MCF 10A (cell line): Measurements from ENCODE around the gene ASMTL. TPM values are rescaled to one million over a fixed set of nuclear protein-coding genes. Genes with fewer than 3 reads are reported as not detected.
"Not testable (repeated sequence)": the region's sequence is repeated elsewhere in the genome, so short reads cannot be mapped to it uniquely, and the experiment has no call there.

Experiments used
- BruUV-seq: library from RNA; stranded (reverse); fragments of 400-500 nt; replicated peaks from 2 replicates; lab custom pipeline; 2021; lab: Mats Ljungman, UMichigan
- CTCF ChIA-PET: fragments of 300-600 bp; sonication (Branson Sonifier 250); formaldehyde crosslinking; extraction: SDS; loops from one replicate; lab custom pipeline; 2021; ENCODE audit warnings: antibody characterized with exemption, inconsistent platforms; lab: Yijun Ruan, JAX
- POLR2A ChIA-PET: fragments of 300-600, 350-650 bp; sonication (Branson Sonifier 250); formaldehyde crosslinking; extraction: SDS; loops from one replicate; lab custom pipeline; 2020; ENCODE audit warnings: antibody characterized with exemption, inconsistent platforms; lab: Yijun Ruan, JAX
- DNase-seq: peaks from one replicate; pipeline ENCODE4 v3.0.0-alpha.2; 2018; ENCODE audit not compliant: unreplicated experiment
- H3K27ac Mint-ChIP-seq: one replicate; pipeline ENCODE4 v1.8.0; 2022; ENCODE audit warnings: mild to moderate bottlenecking, low read depth, mixed read lengths; ENCODE audit not compliant: unreplicated experiment
- H3K27me3 Mint-ChIP-seq: one replicate; pipeline ENCODE4 v1.8.0; 2022; ENCODE audit warnings: mixed read lengths; ENCODE audit not compliant: insufficient read depth, unreplicated experiment
- H3K36me3 Mint-ChIP-seq: one replicate; pipeline ENCODE4 v1.8.0; 2022; ENCODE audit warnings: mild to moderate bottlenecking, moderate library complexity, mixed read lengths; ENCODE audit not compliant: insufficient read depth, unreplicated experiment
- H3K4me1 Mint-ChIP-seq: one replicate; pipeline ENCODE4 v1.8.0; 2022; ENCODE audit warnings: mixed read lengths; ENCODE audit not compliant: insufficient read depth, unreplicated experiment
- H3K4me3 Mint-ChIP-seq: one replicate; pipeline ENCODE4 v1.8.0; 2022; ENCODE audit warnings: mild to moderate bottlenecking, moderate library complexity, mixed read lengths; ENCODE audit not compliant: unreplicated experiment
- H3K9me3 Mint-ChIP-seq: one replicate; pipeline ENCODE4 v1.8.0; 2022; ENCODE audit warnings: mixed read lengths; ENCODE audit not compliant: unreplicated experiment
- CTCF ChIP-seq: fragments of 200-600 bp; IDR thresholded peaks from one replicate; pipeline ENCODE4 v1.8.0; 2022; ENCODE audit warnings: antibody characterized with exemption, mild to moderate bottlenecking; ENCODE audit not compliant: unreplicated experiment
- intact Hi-C: fragments of 100-400 bp; cut with micrococcal nuclease; formaldehyde crosslinking; loops from 2 replicates; pipeline ENCODE4 v1.14.1; 2022
- total RNA-seq: library from RNA; stranded (reverse); gene quantifications from 2 replicates; pipeline ENCODE4 v1.2.3, GENCODE V29; 2022

The ASMTL gene
- total RNA-seq, 1 experiment from 2014 or later = 20.6 TPM

- DNase-seq = no peak
- Mint-ChIP-seq H3K4me1 (peaks cover 2% of the 10 kb centered on the region), H3K27ac (no peak overlapping the region), H3K27me3 (peaks cover 52% of the 10 kb centered on the region), H3K9me3 (peaks cover 41% of the 10 kb centered on the region), H3K4me3 (no peak overlapping the region), H3K36me3 (no peaks in the 10 kb centered on the region)
- POLR2A ChIA-PET = no interaction called here
- CTCF ChIA-PET = no interaction called here
- BruUV-seq = no TSS peak
- no peak for TF ChIP-seq CTCF
- intact Hi-C loops = no loop called here
Measured at GRCh38 chrX:1476682-1477081, 24.0 kb upstream of the ASMTL start.

- no TSS peak for BruUV-seq
- no peak for DNase-seq
- Mint-ChIP-seq H3K36me3 (no peaks in the 10 kb centered on the region), H3K4me1 (no peaks in the 10 kb centered on the region), H3K4me3 (no peak overlapping the region), H3K27ac (no peak overlapping the region), H3K9me3 (peaks cover 43% of the 10 kb centered on the region), H3K27me3 (peaks cover 56% of the 10 kb centered on the region)
- intact Hi-C loops = no loop called here
- POLR2A ChIA-PET = no interaction called here
- CTCF ChIA-PET = no interaction called here
- TF ChIP-seq CTCF = no peak
Measured at GRCh38 chrX:1475881-1476280, 23.2 kb upstream of the ASMTL start.

GRCh38 chrX:1475481-1475880, 22.8 kb upstream of the ASMTL start:
- POLR2A ChIA-PET = no interaction called here
- intact Hi-C loops = no loop called here
- TF ChIP-seq CTCF = no peak
- no peak for DNase-seq
- H3K9me3 Mint-ChIP-seq = peaks cover 43% of the 10 kb centered on the region
- no peaks in the 10 kb centered on the region for H3K4me1 Mint-ChIP-seq
- CTCF ChIA-PET = no interaction called here
- no peaks in the 10 kb centered on the region for H3K36me3 Mint-ChIP-seq
- no TSS peak for BruUV-seq
- H3K27ac Mint-ChIP-seq = no peak overlapping the region
- no peak overlapping the region for H3K4me3 Mint-ChIP-seq
- H3K27me3 Mint-ChIP-seq = peaks cover 56% of the 10 kb centered on the region

- BruUV-seq, intact Hi-C loops, POLR2A ChIA-PET, H3K4me3 Mint-ChIP-seq, H3K36me3 Mint-ChIP-seq, DNase-seq, H3K27ac Mint-ChIP-seq, H3K4me1 Mint-ChIP-seq, CTCF ChIA-PET: not testable (repeated sequence)
- peaks cover 55% of the 10 kb centered on the region for H3K27me3 Mint-ChIP-seq
- peaks cover 43% of the 10 kb centered on the region for H3K9me3 Mint-ChIP-seq
Measured at GRCh38 chrX:1474593-1474992, 21.9 kb upstream of the ASMTL start.

- POLR2A ChIA-PET = no interaction called here
- no peak for DNase-seq
- TF ChIP-seq CTCF = no peak
- intact Hi-C loops = no loop called here
- Mint-ChIP-seq H3K27ac (no peak overlapping the region), H3K4me1 (no peaks in the 10 kb centered on the region), H3K9me3 (peaks cover 43% of the 10 kb centered on the region), H3K4me3 (no peak overlapping the region), H3K27me3 (peaks cover 39% of the 10 kb centered on the region), H3K36me3 (no peaks in the 10 kb centered on the region)
- CTCF ChIA-PET = no interaction called here
- no TSS peak for BruUV-seq
Measured at GRCh38 chrX:1472975-1473374, 20.3 kb upstream of the ASMTL start.
